PC-3 (cell line): ENCODE measurements around the gene FIZ1. TPM values are rescaled to one million over a fixed set of nuclear protein-coding genes. Genes with fewer than 3 reads are reported as not detected.

Experiments
- ATAC-seq: fragments of 200-7000 bp; cut with Tn5 transposase; 2 replicates; pipeline ENCODE4 v1.9.1; 2020; ENCODE audit warnings: mild to moderate bottlenecking, moderate library complexity
- BruUV-seq: library from RNA; stranded (reverse); fragments of 400-500 nt; replicated peaks from 2 replicates; lab custom pipeline; 2021; lab: Mats Ljungman, UMichigan
- CTCF ChIA-PET: fragments of 300-600 bp; sonication (Branson Sonifier 250); formaldehyde crosslinking; loops from one replicate; lab custom pipeline; 2022; ENCODE audit warnings: antibody characterized with exemption; lab: Charles Lee
- POLR2A ChIA-PET: fragments of 300-600 bp; sonication (Branson Sonifier 250); formaldehyde crosslinking; loops from one replicate; lab custom pipeline; 2022; ENCODE audit warnings: antibody characterized with exemption; ENCODE audit not compliant: unreplicated experiment; lab: Charles Lee
- DNase-seq: peaks from one replicate; pipeline ENCODE4 v3.0.0-alpha.2; 2015
- H2AFZ ChIP-seq: fragments of 300-600 bp; sonication (generic); 2 replicates; pipeline ENCODE4 v1.6.0; 2016; ENCODE audit warnings: antibody characterized with exemption, low read length
- H3F3A ChIP-seq: fragments of 300-600 bp; sonication (generic); one replicate; pipeline ENCODE4 v1.6.0; 2017; ENCODE audit warnings: antibody characterized with exemption, low read length, control low read depth, mild to moderate bottlenecking; ENCODE audit not compliant: unreplicated experiment
- H3K27ac ChIP-seq: fragments of 300-600 bp; sonication (generic); 2 replicates; pipeline ENCODE4 v1.5.1; 2016; ENCODE audit warnings: mild to moderate bottlenecking, low read length
- H3K27me3 ChIP-seq: fragments of 300-600 bp; sonication (generic); 2 replicates; pipeline ENCODE4 v1.6.1; 2016; ENCODE audit warnings: low read length, mixed read lengths
- H3K36me3 ChIP-seq: fragments of 300-600 bp; sonication (generic); 2 replicates; pipeline ENCODE4 v1.6.1; 2016; ENCODE audit warnings: low read depth, mixed run types, low read length, mixed read lengths
- H3K4me1 ChIP-seq: fragments of 300-600 bp; sonication (generic); 2 replicates; pipeline ENCODE4 v1.5.1; 2016; ENCODE audit warnings: low read length; ENCODE audit not compliant: insufficient read depth
- H3K4me2 ChIP-seq: fragments of 300-600 bp; sonication (generic); 2 replicates; pipeline ENCODE4 v1.6.0; 2016; ENCODE audit warnings: low read length
- H3K4me3 ChIP-seq: fragments of 300-600 bp; sonication (generic); 2 replicates; pipeline ENCODE4 v1.5.1; 2016; ENCODE audit warnings: mild to moderate bottlenecking, low read length, mixed read lengths
- H3K79me2 ChIP-seq: fragments of 300-600 bp; sonication (generic); 2 replicates; pipeline ENCODE4 v1.6.1; 2017; ENCODE audit warnings: low read length, mixed read lengths
- H3K9ac ChIP-seq: fragments of 300-600 bp; sonication (generic); 2 replicates; pipeline ENCODE4 v1.6.0; 2016; ENCODE audit warnings: mild to moderate bottlenecking, low read length
- H3K9me2 ChIP-seq: fragments of 300-600 bp; sonication (generic); replicated peaks from 2 replicates; pipeline ENCODE4 v1.6.1; 2016; ENCODE audit warnings: mixed run types, low read length, mixed read lengths
- H3K9me3 ChIP-seq: fragments of 300-600 bp; sonication (generic); 2 replicates; pipeline ENCODE4 v1.6.1; 2016; ENCODE audit warnings: low read length, mixed read lengths
- H4K20me1 ChIP-seq: fragments of 300-600 bp; sonication (generic); 2 replicates; pipeline ENCODE4 v1.6.1; 2016; ENCODE audit warnings: low read length, mixed read lengths
- EZH2 ChIP-seq: fragments of 300-600 bp; sonication (generic); IDR thresholded peaks from one replicate; pipeline ENCODE4 v1.6.1; 2017; ENCODE audit warnings: antibody characterized with exemption, mild to moderate bottlenecking, low read length; ENCODE audit not compliant: unreplicated experiment
- EZH2phosphoT487 ChIP-seq: fragments of 300-600 bp; sonication (generic); IDR thresholded peaks from 2 replicates; pipeline ENCODE4 v1.6.1; 2018; ENCODE audit warnings: mild to moderate bottlenecking, antibody characterized with exemption, low read length, borderline replicate concordance
- intact Hi-C: fragments of 100-400 bp; cut with micrococcal nuclease; formaldehyde crosslinking; loops from 2 replicates; pipeline ENCODE4 v1.9.0; 2023
- total RNA-seq: library from RNA; depleted of rRNA; stranded (reverse); fragments of >200 nt; gene quantifications from 2 replicates; pipeline ENCODE4 v1.2.3, GENCODE V29; 2014
- TF ChIP-seq, protein P1 (sequence below): fragments of 300-600 bp; sonication (generic); conservative IDR thresholded peaks from 2 replicates; pipeline ENCODE4 v1.5.1; 2017; ENCODE audit warnings: antibody characterized with exemption, low read depth, mild to moderate bottlenecking, low read length

The FIZ1 gene
- total RNA-seq, 1 experiment from 2014 or later: 11.7 TPM

DNA sequence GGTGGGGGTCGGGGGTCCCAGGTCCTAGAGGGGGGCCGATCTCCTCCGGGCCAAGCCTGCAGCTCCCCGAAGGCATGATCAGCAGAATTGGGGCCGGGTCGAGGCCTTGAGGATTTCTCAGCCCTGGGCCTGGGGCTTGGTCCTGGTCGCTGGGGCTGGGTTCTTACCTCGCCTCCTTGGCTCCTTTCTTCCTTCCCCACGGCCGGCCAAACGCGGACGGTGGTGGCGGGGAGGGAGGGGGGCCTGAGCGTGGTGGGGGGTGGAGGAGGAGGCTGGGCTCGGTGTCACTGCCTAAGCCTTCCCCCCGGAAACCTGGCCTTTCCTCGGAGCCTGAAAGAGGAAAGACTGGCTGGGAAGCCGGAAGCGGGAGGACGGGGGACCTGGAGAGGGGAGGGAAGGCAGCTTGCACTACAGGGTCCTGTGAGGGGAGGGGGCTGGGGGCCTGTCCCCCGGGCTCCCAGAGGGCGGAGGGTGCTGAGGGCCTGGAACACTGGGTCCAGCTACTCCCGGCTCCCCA lies 18.6 kb downstream of the FIZ1 start, which contains the start of gene ZNF579:
TSS of gene ZNF579 (minus strand) at position 221 of the 517 bp plus-strand sequence. CDS start 1,209 bp downstream, outside the sequence.
- Histone ChIP-seq H3K27ac (peak within 1 kb of the TSS; percentile 60), H3K4me3 (peak within 1 kb of the TSS; percentile 93), H3K27me3 (no peaks in the 10 kb centered on the region), H3K9me2 (no peaks in the 10 kb centered on the region), H3F3A (no peaks in the 10 kb centered on the region), H2AFZ (peak within 1 kb of the TSS; percentile 98), H3K4me2 (peak within 1 kb of the TSS; percentile 88), H3K79me2 (peaks cover 24% of the 10 kb centered on the region), H3K36me3 (no peaks in the 10 kb centered on the region; the same call in 1 of the 2 replicates), H3K9me3 (no peaks in the 10 kb centered on the region), H3K4me1 (peaks cover 6% of the 10 kb centered on the region; the same call in 1 of the 2 replicates), H4K20me1 (no peaks in the 10 kb centered on the region), H3K9ac (peak within 1 kb of the TSS; percentile 98)
- POLR2A ChIA-PET: no interaction called here
- CTCF ChIA-PET: no interaction called here
- peak; percentile 78 for ATAC-seq
- TF ChIP-seq EZH2phosphoT487 (no peak), EZH2 (no peak)
- TF ChIP-seq, protein P1, sequence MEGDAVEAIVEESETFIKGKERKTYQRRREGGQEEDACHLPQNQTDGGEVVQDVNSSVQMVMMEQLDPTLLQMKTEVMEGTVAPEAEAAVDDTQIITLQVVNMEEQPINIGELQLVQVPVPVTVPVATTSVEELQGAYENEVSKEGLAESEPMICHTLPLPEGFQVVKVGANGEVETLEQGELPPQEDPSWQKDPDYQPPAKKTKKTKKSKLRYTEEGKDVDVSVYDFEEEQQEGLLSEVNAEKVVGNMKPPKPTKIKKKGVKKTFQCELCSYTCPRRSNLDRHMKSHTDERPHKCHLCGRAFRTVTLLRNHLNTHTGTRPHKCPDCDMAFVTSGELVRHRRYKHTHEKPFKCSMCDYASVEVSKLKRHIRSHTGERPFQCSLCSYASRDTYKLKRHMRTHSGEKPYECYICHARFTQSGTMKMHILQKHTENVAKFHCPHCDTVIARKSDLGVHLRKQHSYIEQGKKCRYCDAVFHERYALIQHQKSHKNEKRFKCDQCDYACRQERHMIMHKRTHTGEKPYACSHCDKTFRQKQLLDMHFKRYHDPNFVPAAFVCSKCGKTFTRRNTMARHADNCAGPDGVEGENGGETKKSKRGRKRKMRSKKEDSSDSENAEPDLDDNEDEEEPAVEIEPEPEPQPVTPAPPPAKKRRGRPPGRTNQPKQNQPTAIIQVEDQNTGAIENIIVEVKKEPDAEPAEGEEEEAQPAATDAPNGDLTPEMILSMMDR: no peak
- no TSS peak for BruUV-seq
- intact Hi-C loops: loop anchor here (2.0 kb wide), 2 partner anchors 18 to 32 kb away; partner anchors contain the start of gene FIZ1
- peak; percentile 92 for DNase-seq

DNA sequence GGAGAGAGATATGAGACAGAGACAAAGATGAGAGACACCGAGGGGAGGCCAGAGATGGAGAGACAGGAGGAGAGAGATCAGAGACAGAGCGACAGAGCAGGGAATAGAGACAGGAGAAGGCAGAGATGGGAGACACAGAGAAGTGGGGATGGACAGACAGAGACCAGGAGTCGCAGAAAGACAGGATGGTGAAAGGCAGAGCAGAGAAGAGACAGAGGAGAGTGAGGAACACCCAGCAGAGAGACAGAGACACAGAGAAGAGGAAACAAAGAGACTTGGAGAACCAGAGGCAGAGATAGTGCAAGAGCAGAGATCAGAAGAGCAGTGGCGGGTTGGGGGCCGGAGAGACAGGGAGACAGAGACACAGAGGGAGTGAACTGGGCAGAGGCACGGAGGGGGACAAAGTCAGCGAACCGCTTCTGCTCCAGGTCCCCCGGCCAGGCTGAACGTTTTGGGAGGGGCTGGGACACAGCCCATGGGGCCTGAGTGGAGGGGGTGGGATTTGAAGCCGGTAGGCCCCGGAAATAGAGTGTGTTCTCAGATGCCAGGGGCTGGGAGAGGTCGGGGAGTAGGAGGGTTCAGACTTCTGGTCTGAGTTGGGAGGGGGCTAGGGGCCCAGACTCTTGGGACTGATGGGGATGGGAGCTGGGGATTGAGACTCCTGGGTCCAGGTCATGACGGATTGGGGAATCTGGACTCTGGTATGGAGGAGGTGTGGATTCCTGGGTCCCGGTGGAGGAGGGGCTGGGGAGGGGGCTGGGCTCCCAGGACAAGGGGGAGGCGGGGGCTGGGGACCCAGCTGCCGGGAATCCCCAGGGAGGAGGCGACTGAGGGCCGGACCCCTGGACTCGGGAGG lies 19.3 kb downstream of the FIZ1 start:
- CTCF ChIA-PET: no interaction called here
- BruUV-seq: TSS peak; percentile 36

More for the DNA sequence above, 19.3 kb downstream of the FIZ1 start:
- POLR2A ChIA-PET: no interaction called here
- Histone ChIP-seq H3K27me3 (no peaks in the 10 kb centered on the region), H3K27ac (peak overlapping the region; percentile 60), H3K4me2 (peak overlapping the region; percentile 88), H3K79me2 (peaks cover 24% of the 10 kb centered on the region), H3K36me3 (no peaks in the 10 kb centered on the region; the same call in 1 of the 2 replicates), H3K9me2 (no peaks in the 10 kb centered on the region), H3K4me1 (peaks cover 6% of the 10 kb centered on the region; the same call in 1 of the 2 replicates), H2AFZ (peak overlapping the region; percentile 98), H3K9ac (peak overlapping the region; percentile 98), H3K9me3 (no peaks in the 10 kb centered on the region), H3F3A (no peaks in the 10 kb centered on the region), H4K20me1 (no peaks in the 10 kb centered on the region), H3K4me3 (peak overlapping the region; percentile 93)
- intact Hi-C loops: loop anchor here (2.0 kb wide), 2 partner anchors 19 to 31 kb away; partner anchors contain the start of gene FIZ1
- TF ChIP-seq EZH2 (no peak), EZH2phosphoT487 (no peak)
- TF ChIP-seq, protein P1: no peak
- peak; percentile 58 for ATAC-seq
- DNase-seq: peak; percentile 25
